Osteocyte (in vitro differentiated cells): ENCODE data around the gene OR10P1. TPM values are rescaled to one million over a fixed set of nuclear protein-coding genes. Genes with fewer than 3 reads are reported as not detected.

Experiments used
- DNase-seq: peaks from one replicate; pipeline ENCODE4 v3.0.0; 2021; ENCODE audit warnings: mixed read lengths; ENCODE audit not compliant: unreplicated experiment; ENCODE audit errors: extremely low spot score
- H3K27ac Mint-ChIP-seq: one replicate; pipeline ENCODE4 v1.8.0; 2021; ENCODE audit warnings: mild to moderate bottlenecking, mixed read lengths; ENCODE audit not compliant: unreplicated experiment
- H3K27me3 Mint-ChIP-seq: one replicate; pipeline ENCODE4 v1.8.0; 2021; ENCODE audit warnings: mixed read lengths; ENCODE audit not compliant: unreplicated experiment
- H3K36me3 Mint-ChIP-seq: one replicate; pipeline ENCODE4 v1.8.0; 2021; ENCODE audit warnings: mixed read lengths; ENCODE audit not compliant: unreplicated experiment
- H3K4me1 Mint-ChIP-seq: one replicate; pipeline ENCODE4 v1.8.0; 2021; ENCODE audit warnings: mixed read lengths; ENCODE audit not compliant: unreplicated experiment
- H3K4me3 Mint-ChIP-seq: one replicate; pipeline ENCODE4 v1.8.0; 2021; ENCODE audit warnings: mild to moderate bottlenecking, moderate library complexity, mixed read lengths; ENCODE audit not compliant: unreplicated experiment
- H3K9me3 Mint-ChIP-seq: one replicate; pipeline ENCODE4 v1.8.0; 2021; ENCODE audit warnings: mixed read lengths; ENCODE audit not compliant: unreplicated experiment
- total RNA-seq: library from RNA; stranded (reverse); gene quantifications from 2 replicates; pipeline ENCODE4 v1.2.1, GENCODE V29; 2021
- TF ChIP-seq, protein P1 (sequence below): fragments of 200-600 bp; sonication (generic); IDR thresholded peaks from 2 replicates; pipeline ENCODE4 v1.5.0; 2021; ENCODE audit warnings: antibody characterized with exemption, mild to moderate bottlenecking, moderate library complexity

OR10P1 gene
- total RNA-seq, 1 donor from 2014 or later = not detected

DNA sequence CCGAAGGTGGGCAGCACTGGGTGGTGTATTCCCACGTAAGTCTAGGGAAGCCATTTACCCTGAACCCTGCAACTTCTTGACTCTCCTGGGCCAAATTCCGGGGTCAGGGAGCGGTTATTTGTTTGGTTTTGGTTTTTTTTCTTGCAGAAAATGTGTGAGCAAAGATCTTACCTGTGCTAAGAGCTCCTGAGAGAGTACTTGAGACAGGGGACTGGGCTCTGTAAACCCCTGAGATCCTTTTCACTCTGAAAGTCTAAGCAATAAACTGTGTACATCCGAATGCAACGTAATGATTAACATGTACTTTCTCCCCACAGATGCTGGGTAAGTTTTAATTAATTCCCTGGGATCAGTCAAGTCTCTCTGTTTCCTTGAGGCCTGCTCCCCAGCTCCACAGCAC lies 21.5 kb downstream of the OR10P1 start:
- no peak for DNase-seq
- H3K4me1 Mint-ChIP-seq = no peaks in the 10 kb centered on the region
- TF ChIP-seq, protein P1, sequence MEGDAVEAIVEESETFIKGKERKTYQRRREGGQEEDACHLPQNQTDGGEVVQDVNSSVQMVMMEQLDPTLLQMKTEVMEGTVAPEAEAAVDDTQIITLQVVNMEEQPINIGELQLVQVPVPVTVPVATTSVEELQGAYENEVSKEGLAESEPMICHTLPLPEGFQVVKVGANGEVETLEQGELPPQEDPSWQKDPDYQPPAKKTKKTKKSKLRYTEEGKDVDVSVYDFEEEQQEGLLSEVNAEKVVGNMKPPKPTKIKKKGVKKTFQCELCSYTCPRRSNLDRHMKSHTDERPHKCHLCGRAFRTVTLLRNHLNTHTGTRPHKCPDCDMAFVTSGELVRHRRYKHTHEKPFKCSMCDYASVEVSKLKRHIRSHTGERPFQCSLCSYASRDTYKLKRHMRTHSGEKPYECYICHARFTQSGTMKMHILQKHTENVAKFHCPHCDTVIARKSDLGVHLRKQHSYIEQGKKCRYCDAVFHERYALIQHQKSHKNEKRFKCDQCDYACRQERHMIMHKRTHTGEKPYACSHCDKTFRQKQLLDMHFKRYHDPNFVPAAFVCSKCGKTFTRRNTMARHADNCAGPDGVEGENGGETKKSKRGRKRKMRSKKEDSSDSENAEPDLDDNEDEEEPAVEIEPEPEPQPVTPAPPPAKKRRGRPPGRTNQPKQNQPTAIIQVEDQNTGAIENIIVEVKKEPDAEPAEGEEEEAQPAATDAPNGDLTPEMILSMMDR = no peak
- H3K9me3 Mint-ChIP-seq = no peaks in the 10 kb centered on the region
- H3K4me3 Mint-ChIP-seq = no peak overlapping the region
- H3K27ac Mint-ChIP-seq = no peak overlapping the region
- no peaks in the 10 kb centered on the region for H3K36me3 Mint-ChIP-seq
- H3K27me3 Mint-ChIP-seq = peaks cover 54% of the 10 kb centered on the region

GRCh38 chr12:55658635-55659391 lies 22.1 kb downstream of the OR10P1 start:
- Mint-ChIP-seq H3K4me3 (no peak overlapping the region), H3K27ac (no peak overlapping the region), H3K36me3 (no peaks in the 10 kb centered on the region), H3K9me3 (no peaks in the 10 kb centered on the region), H3K4me1 (peaks cover 3% of the 10 kb centered on the region), H3K27me3 (peaks cover 55% of the 10 kb centered on the region)
- TF ChIP-seq, protein P1 = no peak
- no peak for DNase-seq

DNA sequence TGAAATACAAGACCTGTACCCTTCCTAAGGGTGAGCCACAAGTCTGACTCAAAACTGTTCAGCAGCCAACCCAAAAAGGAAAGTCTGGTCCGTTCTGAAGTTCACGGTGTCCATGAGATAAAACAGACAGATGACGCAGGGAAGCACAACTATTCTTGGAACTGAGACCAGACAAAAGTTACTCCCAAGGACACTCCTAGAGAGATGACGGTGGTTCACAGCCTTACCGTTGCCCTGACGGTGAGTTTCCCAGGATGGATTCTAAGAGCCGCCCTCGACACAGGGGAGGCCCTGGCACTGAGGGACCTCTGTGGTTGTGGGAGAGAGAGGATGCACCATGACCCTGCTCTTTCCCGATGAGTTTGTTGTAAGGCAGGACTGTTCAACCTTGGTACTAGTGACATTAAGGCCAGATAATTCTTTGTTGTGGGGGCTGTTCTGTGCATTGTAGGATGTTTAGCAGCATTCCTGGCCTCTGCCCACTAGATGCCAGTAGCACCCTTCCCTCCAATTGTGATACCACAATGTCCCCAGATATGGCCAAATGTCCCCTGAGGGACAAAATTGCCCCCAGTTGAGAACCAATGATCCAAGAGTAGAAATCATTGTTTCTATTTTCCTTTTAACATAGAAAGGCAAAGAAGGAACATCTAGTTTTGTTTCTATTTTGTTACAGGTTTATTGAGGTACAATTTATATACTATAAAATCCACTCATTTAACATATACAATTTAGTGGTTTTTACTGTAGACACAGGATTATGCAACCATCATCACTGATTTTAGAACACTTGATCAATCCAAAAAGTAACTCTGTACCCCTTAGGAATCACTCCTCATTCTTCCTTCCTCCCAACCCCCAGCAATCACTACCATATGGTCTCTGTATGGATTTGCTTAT lies 23.0 kb downstream of the OR10P1 start:
- no peak overlapping the region for H3K4me3 Mint-ChIP-seq
- TF ChIP-seq, protein P1 = peak; percentile 60
- H3K27ac Mint-ChIP-seq = no peak overlapping the region
- no peaks in the 10 kb centered on the region for H3K9me3 Mint-ChIP-seq
- peaks cover 4% of the 10 kb centered on the region for H3K4me1 Mint-ChIP-seq
- H3K27me3 Mint-ChIP-seq = peaks cover 63% of the 10 kb centered on the region
- no peak for DNase-seq
- no peaks in the 10 kb centered on the region for H3K36me3 Mint-ChIP-seq

GRCh38 chr12:55663391-55663790 lies 26.7 kb downstream of the OR10P1 start:
- DNase-seq = no peak
- Mint-ChIP-seq H3K4me3 (no peak overlapping the region), H3K4me1 (peaks cover 4% of the 10 kb centered on the region), H3K27ac (no peak overlapping the region), H3K9me3 (no peaks in the 10 kb centered on the region), H3K36me3 (no peaks in the 10 kb centered on the region), H3K27me3 (peaks cover 46% of the 10 kb centered on the region)
- TF ChIP-seq, protein P1 = no peak

GRCh38 chr12:55664826-55665225 lies 28.1 kb downstream of the OR10P1 start:
- peaks cover 4% of the 10 kb centered on the region for H3K4me1 Mint-ChIP-seq
- H3K4me3 Mint-ChIP-seq = no peak overlapping the region
- no peaks in the 10 kb centered on the region for H3K36me3 Mint-ChIP-seq
- H3K9me3 Mint-ChIP-seq = no peaks in the 10 kb centered on the region
- peaks cover 37% of the 10 kb centered on the region for H3K27me3 Mint-ChIP-seq
- no peak overlapping the region for H3K27ac Mint-ChIP-seq
- TF ChIP-seq, protein P1 = no peak
- DNase-seq = no peak
